Ascending aorta (tissue), 2 donors: Measurements from ENCODE around the gene ITIH6. TPM values are rescaled to one million over a fixed set of nuclear protein-coding genes. Genes with fewer than 3 reads are reported as not detected.

Experiments
- DNase-seq, 2 donors: peaks; one replicate each; pipeline ENCODE4 v3.0.0-alpha.2; 2019; ENCODE audit warnings: low spot score in 2 of 2
- H3K27ac ChIP-seq, 2 donors: fragments of 200-600 bp; sonication (generic); one replicate each; pipeline ENCODE4 v1.5.1; 2016 to 2017; ENCODE audit warnings: mild to moderate bottlenecking in 1 of 2
- H3K27me3 ChIP-seq: fragments of 200-600 bp; sonication (generic); one replicate; pipeline ENCODE4 v1.5.1; 2017
- H3K36me3 ChIP-seq, 2 donors: fragments of 200-600 bp; sonication (generic); one replicate each; pipeline ENCODE4 v1.5.1; 2016
- H3K4me1 ChIP-seq, 2 donors: fragments of 200-600 bp; sonication (generic); one replicate each; pipeline ENCODE4 v1.5.1; 2016 to 2017; ENCODE audit warnings: mild to moderate bottlenecking in 1 of 2
- H3K4me3 ChIP-seq, 2 donors: fragments of 200-600 bp; sonication (generic); one replicate each; pipeline ENCODE4 v1.5.1; 2016 to 2017; ENCODE audit warnings: mild to moderate bottlenecking in 1 of 2
- H3K9me3 ChIP-seq, 2 donors: fragments of 200-600 bp; sonication (generic); one replicate each; pipeline ENCODE4 v1.5.1; 2016
- CTCF ChIP-seq, 3 experiments: fragments of 200-600 bp in 2 of 3; fragments of 450-650 bp in 1 of 3; sonication (generic) in 2 of 3; IDR thresholded peaks; one replicate each; pipeline ENCODE4 v1.5.1; 2016 to 2019; ENCODE audit warnings: antibody characterized with exemption in 3 of 3, mild to moderate bottlenecking in 1 of 3, moderate library complexity in 1 of 3
- intact Hi-C: fragments of 100-400 bp; cut with DNase I; formaldehyde crosslinking; loops from one replicate; pipeline ENCODE4 v1.15.1; 2023
- total RNA-seq: library from RNA; depleted of rRNA; stranded (reverse); fragments of >200 nt; gene quantifications from one replicate; pipeline ENCODE4 v1.1.0, GENCODE V29; 2016

The ITIH6 gene
- total RNA-seq, 1 donor from 2014 or later: not detected

DNA sequence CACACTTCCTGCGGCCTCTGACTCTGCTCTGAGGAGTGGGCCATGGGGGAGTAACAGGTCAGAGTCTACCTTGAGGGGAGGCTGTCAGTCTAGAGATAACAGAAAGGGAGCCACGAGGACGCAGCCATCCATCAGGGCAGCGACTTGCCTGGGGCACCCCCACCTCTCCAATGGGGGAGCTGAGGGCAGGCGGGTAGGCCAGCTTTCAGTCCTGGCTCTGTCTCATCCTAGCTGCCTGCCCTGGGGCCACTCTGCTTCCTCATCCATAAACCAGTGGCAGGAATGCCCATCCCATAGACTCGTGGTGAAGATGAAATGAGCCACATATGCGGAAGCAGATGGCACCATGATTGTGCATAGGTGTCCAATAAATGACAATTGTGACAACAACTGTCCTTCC is 22.7 kb upstream of the ITIH6 start:
- no peak for DNase-seq
- Histone ChIP-seq H3K4me3 (no peak overlapping the region), H3K27ac (no peak overlapping the region), H3K36me3 (peaks cover 2 to 4% of the 10 kb centered on the region in 2 donors), H3K27me3 (no peaks in the 10 kb centered on the region), H3K9me3 (no peaks in the 10 kb centered on the region), H3K4me1 (no peaks in the 10 kb centered on the region)
- intact Hi-C loops: no loop called here
- no peak for TF ChIP-seq CTCF (IDR thresholded peaks at IDR 0.05)

- Histone ChIP-seq H3K4me1 (no peaks in the 10 kb centered on the region), H3K9me3 (no peaks in the 10 kb centered on the region), H3K27ac (no peak overlapping the region), H3K4me3 (no peak overlapping the region), H3K27me3 (no peaks in the 10 kb centered on the region), H3K36me3 (peaks cover 10 to 19% of the 10 kb centered on the region in 2 donors)
- intact Hi-C loops: no loop called here
- DNase-seq: no peak
- TF ChIP-seq CTCF (IDR thresholded peaks at IDR 0.05): no peak
Observed at GRCh38 chrX:54819201-54819600, 21.1 kb upstream of the ITIH6 start.

DNA sequence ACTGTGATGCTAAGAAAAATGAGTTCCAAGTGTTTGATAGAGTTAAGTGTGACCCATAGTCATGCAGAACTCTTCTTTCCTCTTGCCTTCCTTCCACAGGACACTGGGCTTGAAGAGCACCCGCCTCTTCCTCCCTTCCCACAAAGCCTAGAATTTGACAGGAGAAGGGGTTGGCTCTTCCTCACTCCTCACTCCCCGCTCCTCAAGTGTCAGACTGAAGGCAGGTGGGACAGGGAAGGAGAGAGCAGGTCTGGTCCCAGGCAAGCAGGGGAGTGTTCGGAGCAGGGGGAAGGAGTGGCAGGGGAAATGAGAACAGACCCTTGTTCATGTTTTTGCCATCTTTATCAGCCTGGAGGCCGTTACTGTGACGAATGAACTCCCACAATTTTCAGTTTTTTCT is 20.2 kb upstream of the ITIH6 start:
- Histone ChIP-seq H3K4me1 (no peaks in the 10 kb centered on the region), H3K36me3 (peaks cover 17 to 28% of the 10 kb centered on the region in 2 donors), H3K27ac (no peak overlapping the region), H3K27me3 (no peaks in the 10 kb centered on the region), H3K4me3 (no peak overlapping the region), H3K9me3 (no peaks in the 10 kb centered on the region)
- intact Hi-C loops: no loop called here
- no peak for TF ChIP-seq CTCF (IDR thresholded peaks at IDR 0.05)
- no peak for DNase-seq

DNA sequence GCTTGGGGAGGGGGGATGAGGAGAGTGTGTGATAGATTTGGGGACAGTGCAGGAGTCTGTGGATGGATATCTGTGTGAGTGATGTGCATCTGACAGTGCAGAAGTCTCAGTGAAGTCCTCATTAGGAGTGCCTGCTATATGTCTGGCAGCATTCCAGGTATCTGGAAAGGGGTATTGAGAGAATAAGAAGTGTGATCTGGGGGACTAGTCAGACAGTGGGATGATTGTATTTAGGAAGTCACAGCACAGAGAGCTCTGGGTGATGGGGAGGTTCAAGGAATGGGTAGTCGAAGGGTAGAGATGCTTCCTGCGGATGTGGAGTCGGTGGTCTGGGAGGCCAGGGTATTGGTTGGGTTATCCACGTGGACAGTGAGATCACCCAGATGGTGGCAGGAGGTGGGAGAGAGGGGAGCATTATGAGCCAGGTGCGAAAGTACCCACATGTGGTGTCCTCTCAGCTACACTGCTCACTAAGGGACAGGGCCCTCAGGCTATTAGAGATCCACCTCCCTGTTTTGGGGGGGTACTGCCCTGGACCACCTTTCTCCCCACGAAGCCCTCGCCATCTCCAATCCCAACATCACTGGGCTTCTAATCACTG is 19.3 kb upstream of the ITIH6 start:
- H3K27ac ChIP-seq: no peak overlapping the region
- H3K27me3 ChIP-seq: no peaks in the 10 kb centered on the region
- TF ChIP-seq CTCF (IDR thresholded peaks at IDR 0.05): no peak
- DNase-seq: no peak
- H3K36me3 ChIP-seq: peaks cover 26 to 37% of the 10 kb centered on the region in 2 donors
- intact Hi-C loops: no loop called here
- no peaks in the 10 kb centered on the region for H3K4me1 ChIP-seq
- no peak overlapping the region for H3K4me3 ChIP-seq
- no peaks in the 10 kb centered on the region for H3K9me3 ChIP-seq

- Histone ChIP-seq H3K27me3 (no peaks in the 10 kb centered on the region), H3K4me3 (no peak overlapping the region), H3K27ac (no peak overlapping the region), H3K4me1 (peaks cover 0 to 9% of the 10 kb centered on the region in 2 donors), H3K36me3 (peaks cover 39 to 61% of the 10 kb centered on the region in 2 donors), H3K9me3 (no peaks in the 10 kb centered on the region)
- no peak for TF ChIP-seq CTCF (IDR thresholded peaks at IDR 0.05)
- intact Hi-C loops: no loop called here
- DNase-seq: no peak
Observed at GRCh38 chrX:54812306-54812705, 14.3 kb upstream of the ITIH6 start.
